Tibial nerve (tissue), 3 donors: Measurements from ENCODE around the gene COQ8A.

Source experiments
- CTCF ChIP-seq, 5 experiments: fragments of 200-600 bp in 3 of 5; fragments of 450-650 bp in 2 of 5; sonication (generic) in 3 of 5; IDR thresholded peaks; one replicate each; pipeline ENCODE4 v1.5.1; 2016 to 2019; ENCODE audit warnings: antibody characterized with exemption in 5 of 5, mild to moderate bottlenecking in 3 of 5, moderate library complexity in 2 of 5
- POLR2A ChIP-seq, 2 donors: fragments of 450-650 bp; IDR thresholded peaks; one replicate each; pipeline ENCODE4 v1.6.1; 2017; ENCODE audit warnings: antibody characterized with exemption in 2 of 2, mild to moderate bottlenecking in 2 of 2, moderate library complexity in 2 of 2

GRCh38 chr1:227010645-227011044 lies 70.6 kb downstream of the COQ8A start:
- TF ChIP-seq CTCF (IDR thresholded peaks at IDR 0.05), result no peak
- TF ChIP-seq POLR2A (IDR thresholded peaks at IDR 0.05), result no peak
